Sigmoid colon (tissue), 4 donors: ENCODE data around the gene CCL25.

Source experiments
- EP300 ChIP-seq, 4 donors: sonication (generic); formaldehyde crosslinking; IDR thresholded peaks; one replicate each; pipeline ENCODE4 v1.6.1; 2017; ENCODE audit warnings: antibody characterized with exemption in 4 of 4
- POLR2A ChIP-seq, 2 donors: fragments of 450-650 bp; IDR thresholded peaks; one replicate each; pipeline ENCODE4 v1.6.1; 2016; ENCODE audit warnings: antibody characterized with exemption in 2 of 2, mild to moderate bottlenecking in 2 of 2, moderate library complexity in 2 of 2
- POLR2AphosphoS5 ChIP-seq, 4 donors: sonication (generic); formaldehyde crosslinking; IDR thresholded peaks; one replicate each; pipeline ENCODE4 v1.6.1; 2017; ENCODE audit warnings: antibody characterized with exemption in 4 of 4
- TF ChIP-seq, protein P1 (sequence below), 4 experiments: fragments of 450-650 bp in 3 of 4; fragments of 200-600 bp in 1 of 4; IDR thresholded peaks; one replicate each; pipeline ENCODE4 v1.5.1; 2016 to 2019; ENCODE audit warnings: antibody characterized with exemption in 4 of 4, mild to moderate bottlenecking in 3 of 4, moderate library complexity in 2 of 4

DNA sequence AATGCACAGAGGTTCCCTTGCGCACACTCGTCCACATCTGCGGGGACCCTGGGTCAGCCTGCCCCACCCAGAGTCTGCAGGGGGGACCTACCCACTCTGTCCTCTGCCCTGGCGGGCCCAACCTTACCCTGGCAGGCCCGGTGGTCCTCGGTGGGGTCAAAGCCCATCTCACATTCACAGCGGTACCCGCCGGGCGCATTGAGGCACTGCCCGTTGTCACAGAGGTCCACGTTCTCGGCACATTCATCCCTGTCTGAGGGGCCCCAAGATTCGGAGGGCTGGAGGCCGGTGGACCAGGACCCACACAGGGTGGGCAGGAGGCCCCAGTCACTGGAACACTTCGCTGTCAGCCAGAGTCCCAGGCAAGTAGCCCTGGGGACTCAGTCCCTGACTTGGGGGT is 58.4 kb downstream of the CCL25 start:
- no peak for TF ChIP-seq POLR2A (IDR thresholded peaks at IDR 0.05)
- no peak for TF ChIP-seq POLR2AphosphoS5 (IDR thresholded peaks at IDR 0.05)
- TF ChIP-seq, protein P1, sequence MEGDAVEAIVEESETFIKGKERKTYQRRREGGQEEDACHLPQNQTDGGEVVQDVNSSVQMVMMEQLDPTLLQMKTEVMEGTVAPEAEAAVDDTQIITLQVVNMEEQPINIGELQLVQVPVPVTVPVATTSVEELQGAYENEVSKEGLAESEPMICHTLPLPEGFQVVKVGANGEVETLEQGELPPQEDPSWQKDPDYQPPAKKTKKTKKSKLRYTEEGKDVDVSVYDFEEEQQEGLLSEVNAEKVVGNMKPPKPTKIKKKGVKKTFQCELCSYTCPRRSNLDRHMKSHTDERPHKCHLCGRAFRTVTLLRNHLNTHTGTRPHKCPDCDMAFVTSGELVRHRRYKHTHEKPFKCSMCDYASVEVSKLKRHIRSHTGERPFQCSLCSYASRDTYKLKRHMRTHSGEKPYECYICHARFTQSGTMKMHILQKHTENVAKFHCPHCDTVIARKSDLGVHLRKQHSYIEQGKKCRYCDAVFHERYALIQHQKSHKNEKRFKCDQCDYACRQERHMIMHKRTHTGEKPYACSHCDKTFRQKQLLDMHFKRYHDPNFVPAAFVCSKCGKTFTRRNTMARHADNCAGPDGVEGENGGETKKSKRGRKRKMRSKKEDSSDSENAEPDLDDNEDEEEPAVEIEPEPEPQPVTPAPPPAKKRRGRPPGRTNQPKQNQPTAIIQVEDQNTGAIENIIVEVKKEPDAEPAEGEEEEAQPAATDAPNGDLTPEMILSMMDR (IDR thresholded peaks at IDR 0.05) = no peak
- TF ChIP-seq EP300 (IDR thresholded peaks at IDR 0.05) = no peak
